Osteoblast (primary cell): ENCODE measurements around the gene SLC7A5. TPM values are rescaled to one million over a fixed set of nuclear protein-coding genes. Genes with fewer than 3 reads are reported as not detected.
"Not testable (repeated sequence)": the region's sequence is repeated elsewhere in the genome, so short reads cannot be mapped to it uniquely, and the experiment has no call there.

Experiments used
- DNase-seq: peaks from one replicate; pipeline ENCODE4 v3.0.0; 2011; ENCODE audit warnings: low spot score, mixed read lengths; ENCODE audit not compliant: insufficient read length; ENCODE audit errors: missing footprints
- H2AFZ ChIP-seq: 2 replicates; pipeline ENCODE4 v1.6.0; 2011; ENCODE audit warnings: mild to moderate bottlenecking, low read length
- H3K27ac ChIP-seq: 2 replicates; pipeline ENCODE4 v1.5.1; 2011; ENCODE audit warnings: mild to moderate bottlenecking, low read depth, low read length, moderate library complexity
- H3K27me3 ChIP-seq: 2 replicates; pipeline ENCODE4 v1.6.0; 2012; ENCODE audit warnings: mild to moderate bottlenecking, control low read depth, inconsistent platforms, low read length, moderate library complexity; ENCODE audit not compliant: insufficient read depth
- H3K36me3 ChIP-seq: 2 replicates; pipeline ENCODE4 v1.5.1; 2011; ENCODE audit warnings: mild to moderate bottlenecking, low read length, control low read depth, moderate library complexity; ENCODE audit not compliant: insufficient read depth
- H3K4me1 ChIP-seq: 2 replicates; pipeline ENCODE4 v1.5.1; 2011; ENCODE audit warnings: mild to moderate bottlenecking, low read length, control low read depth, moderate library complexity; ENCODE audit not compliant: insufficient read depth
- H3K4me2 ChIP-seq: 2 replicates; pipeline ENCODE4 v1.6.0; 2011; ENCODE audit warnings: mild to moderate bottlenecking, low read length; ENCODE audit not compliant: insufficient read depth
- H3K4me3 ChIP-seq: fragments of 200-600 bp; sonication (generic); 3 replicates; pipeline ENCODE4 v1.5.1; 2012; ENCODE audit warnings: mild to moderate bottlenecking, low read length, inconsistent platforms; ENCODE audit not compliant: insufficient read depth
- H3K79me2 ChIP-seq: 2 replicates; pipeline ENCODE4 v1.6.0; 2012; ENCODE audit warnings: mild to moderate bottlenecking, low read length, control low read depth, inconsistent platforms; ENCODE audit not compliant: insufficient read depth
- H3K9me3 ChIP-seq: 2 replicates; pipeline ENCODE4 v1.5.1; 2011; ENCODE audit warnings: low read depth, low read length, control low read depth
- H4K20me1 ChIP-seq: 2 replicates; pipeline ENCODE4 v1.6.0; 2012; ENCODE audit warnings: mild to moderate bottlenecking, low read length, control low read depth; ENCODE audit not compliant: insufficient read depth
- total RNA-seq: library from RNA; depleted of rRNA; stranded (reverse); fragments of >200 nt; gene quantifications from 2 replicates; pipeline ENCODE4 v1.2.3, GENCODE V29; 2012
- TF ChIP-seq, protein P1 (sequence below): IDR thresholded peaks from 2 replicates; pipeline ENCODE4 v1.5.1; 2011; ENCODE audit warnings: mild to moderate bottlenecking, low read depth, low read length, moderate library complexity; ENCODE audit errors: extremely low read depth

The SLC7A5 gene
- total RNA-seq, 1 donor: 90.8 TPM

DNA sequence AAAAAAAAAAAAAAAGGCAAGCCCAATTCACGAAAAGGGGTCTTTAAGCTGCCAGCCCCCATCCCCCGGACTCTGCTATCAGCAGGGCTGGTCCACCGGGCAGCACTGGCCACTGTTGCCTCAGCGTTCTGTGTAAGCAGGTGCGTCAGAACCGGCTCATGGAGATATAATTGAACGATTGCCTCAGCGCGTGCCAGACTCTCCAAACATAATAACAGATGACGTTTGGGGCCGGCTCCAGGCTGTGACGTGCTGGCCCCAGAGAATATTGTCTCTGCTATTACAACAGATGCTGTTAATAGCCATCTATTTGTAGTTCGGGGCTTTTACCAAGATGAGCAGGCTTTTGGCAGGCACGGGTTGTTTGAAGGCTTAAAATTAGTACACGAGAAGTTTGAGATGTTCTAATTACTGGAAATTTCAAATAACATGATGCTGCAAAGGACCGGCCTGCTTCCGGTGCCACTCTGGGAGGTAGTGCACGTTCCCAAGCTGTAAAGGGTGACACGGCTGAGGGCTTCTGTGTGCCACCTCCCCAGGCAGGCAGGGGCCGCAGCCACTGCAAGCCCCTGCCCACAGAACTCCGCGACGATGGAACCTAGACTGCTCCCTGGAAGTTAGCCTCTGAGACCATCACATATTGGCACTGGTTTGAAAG lies 41.9 kb upstream of the SLC7A5 start:
- not testable (repeated sequence) for H3K9me3 ChIP-seq, H4K20me1 ChIP-seq, H3K27me3 ChIP-seq, H2AFZ ChIP-seq, H3K79me2 ChIP-seq, H3K36me3 ChIP-seq, H3K4me3 ChIP-seq
- H3K4me2 ChIP-seq: peak overlapping the region; percentile 48
- DNase-seq: peak; percentile 92
- peak overlapping the region; percentile 58 for H3K27ac ChIP-seq
- peaks cover 10% of the 10 kb centered on the region for H3K4me1 ChIP-seq

DNA sequence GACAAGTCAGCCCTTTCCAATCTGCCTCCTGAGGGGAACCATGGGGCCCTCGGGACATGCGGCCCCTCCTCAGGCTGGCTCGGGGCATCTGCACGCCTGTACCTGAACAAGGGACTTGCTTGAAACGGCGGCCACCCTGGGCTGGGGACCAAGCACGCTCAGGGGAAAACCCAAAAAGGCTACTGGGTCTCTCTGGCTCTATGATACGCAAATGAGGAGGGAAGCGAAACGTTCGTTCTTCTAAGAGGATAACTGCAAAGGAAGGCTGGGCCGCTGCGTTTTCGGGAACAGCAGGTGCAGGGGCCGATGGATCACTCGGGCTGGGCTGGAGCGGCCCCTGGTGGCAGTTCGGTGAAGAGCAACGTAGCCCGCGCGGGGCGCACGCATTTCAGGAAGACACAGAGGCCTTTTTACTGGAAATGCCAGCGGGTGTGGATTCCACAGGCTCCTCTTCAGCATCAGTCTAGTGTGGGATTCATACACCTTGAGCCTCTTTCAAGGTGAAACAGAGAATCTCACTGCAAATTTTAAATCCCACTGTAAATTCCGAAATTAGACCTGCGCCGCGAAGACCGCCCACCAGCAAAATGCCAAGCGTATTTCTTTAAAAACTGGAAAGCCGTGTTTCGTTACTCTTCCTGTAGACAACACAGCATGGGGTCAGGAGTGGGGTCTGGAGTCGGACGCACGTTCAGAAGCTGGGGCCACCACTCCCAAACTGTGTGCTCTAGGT lies 40.1 kb upstream of the SLC7A5 start:
- DNase-seq: peak; percentile 90
- not testable (repeated sequence) for H3K4me2 ChIP-seq, H3K9me3 ChIP-seq

DNA sequence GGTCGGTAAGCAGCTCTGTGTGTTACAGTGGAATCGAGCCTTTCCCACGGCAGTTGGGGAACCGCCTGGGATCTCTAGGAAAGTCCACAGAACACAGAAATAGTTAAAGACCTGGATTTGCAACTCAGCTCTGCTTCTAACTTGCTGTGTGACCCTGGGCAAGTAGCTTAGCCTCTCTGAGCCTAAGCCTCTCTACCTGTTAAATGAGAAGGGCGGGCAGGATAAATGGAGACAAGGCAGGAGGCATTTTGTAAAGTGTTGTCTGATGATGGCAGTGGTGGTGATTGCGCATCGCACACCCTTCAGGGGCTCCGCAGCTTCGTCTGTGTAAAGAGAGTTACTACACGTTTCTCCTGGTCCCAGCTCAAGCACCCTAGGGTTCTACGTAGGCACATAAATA lies 38.8 kb upstream of the SLC7A5 start:
- not testable (repeated sequence) for H3K4me3 ChIP-seq, H4K20me1 ChIP-seq, H3K79me2 ChIP-seq, H3K4me2 ChIP-seq, H2AFZ ChIP-seq, H3K27ac ChIP-seq, H3K27me3 ChIP-seq, DNase-seq, H3K36me3 ChIP-seq, H3K9me3 ChIP-seq
- peaks cover 10% of the 10 kb centered on the region for H3K4me1 ChIP-seq

More for the DNA sequence above, 40.1 kb upstream of the SLC7A5 start:
- H3K79me2 ChIP-seq, H3K4me3 ChIP-seq, H3K27me3 ChIP-seq, H3K36me3 ChIP-seq, H2AFZ ChIP-seq, H3K27ac ChIP-seq, H4K20me1 ChIP-seq: not testable (repeated sequence)
- TF ChIP-seq, protein P1, sequence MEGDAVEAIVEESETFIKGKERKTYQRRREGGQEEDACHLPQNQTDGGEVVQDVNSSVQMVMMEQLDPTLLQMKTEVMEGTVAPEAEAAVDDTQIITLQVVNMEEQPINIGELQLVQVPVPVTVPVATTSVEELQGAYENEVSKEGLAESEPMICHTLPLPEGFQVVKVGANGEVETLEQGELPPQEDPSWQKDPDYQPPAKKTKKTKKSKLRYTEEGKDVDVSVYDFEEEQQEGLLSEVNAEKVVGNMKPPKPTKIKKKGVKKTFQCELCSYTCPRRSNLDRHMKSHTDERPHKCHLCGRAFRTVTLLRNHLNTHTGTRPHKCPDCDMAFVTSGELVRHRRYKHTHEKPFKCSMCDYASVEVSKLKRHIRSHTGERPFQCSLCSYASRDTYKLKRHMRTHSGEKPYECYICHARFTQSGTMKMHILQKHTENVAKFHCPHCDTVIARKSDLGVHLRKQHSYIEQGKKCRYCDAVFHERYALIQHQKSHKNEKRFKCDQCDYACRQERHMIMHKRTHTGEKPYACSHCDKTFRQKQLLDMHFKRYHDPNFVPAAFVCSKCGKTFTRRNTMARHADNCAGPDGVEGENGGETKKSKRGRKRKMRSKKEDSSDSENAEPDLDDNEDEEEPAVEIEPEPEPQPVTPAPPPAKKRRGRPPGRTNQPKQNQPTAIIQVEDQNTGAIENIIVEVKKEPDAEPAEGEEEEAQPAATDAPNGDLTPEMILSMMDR: peak; percentile 72
- H3K4me1 ChIP-seq: peaks cover 10% of the 10 kb centered on the region

DNA sequence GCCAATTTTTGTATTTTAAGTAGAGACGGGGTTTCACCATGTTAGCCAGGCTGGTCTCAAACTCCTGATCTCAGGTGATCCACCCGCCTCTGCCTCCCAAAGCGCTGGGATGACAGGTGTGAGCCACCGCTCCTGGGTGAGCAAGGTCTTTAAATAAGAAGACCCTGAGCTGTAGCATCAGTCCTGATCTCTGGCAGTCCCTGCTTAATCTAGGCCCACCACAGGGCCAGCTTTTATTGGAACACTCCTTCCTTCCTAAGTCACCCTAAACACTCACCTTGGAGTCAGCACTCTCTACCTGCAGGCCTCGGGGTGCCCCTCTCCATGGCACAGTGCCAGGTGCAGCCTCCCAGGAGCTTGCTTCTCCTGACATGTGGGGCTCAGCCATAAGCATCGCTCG lies 36.2 kb upstream of the SLC7A5 start:
- not testable (repeated sequence) for H3K79me2 ChIP-seq, DNase-seq, H3K9me3 ChIP-seq, H3K4me2 ChIP-seq, H4K20me1 ChIP-seq, H3K27me3 ChIP-seq, H3K4me1 ChIP-seq, H3K36me3 ChIP-seq, H3K4me3 ChIP-seq, H2AFZ ChIP-seq, H3K27ac ChIP-seq

DNA sequence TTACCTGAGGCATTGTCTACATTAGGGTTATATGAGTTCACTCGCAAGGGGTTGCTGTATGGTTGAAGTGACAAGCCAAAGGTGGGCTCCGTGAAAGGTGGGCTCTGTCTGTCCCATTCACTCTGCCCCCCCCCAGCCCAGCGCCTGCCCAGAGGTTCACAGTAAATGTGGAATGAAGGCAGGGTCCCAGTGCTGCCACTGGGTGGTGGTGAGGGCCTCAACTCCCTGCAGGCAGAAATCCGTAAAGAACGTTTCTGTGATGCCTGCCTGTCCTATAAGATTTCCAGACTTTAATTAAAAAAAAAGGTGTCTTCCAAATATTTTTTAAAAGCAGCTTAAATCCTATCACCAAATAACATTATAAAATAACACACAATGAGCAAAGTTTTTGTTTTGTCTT lies 35.7 kb upstream of the SLC7A5 start:
- not testable (repeated sequence) for H2AFZ ChIP-seq, H3K79me2 ChIP-seq, H3K27me3 ChIP-seq, H3K27ac ChIP-seq, H3K4me1 ChIP-seq, H3K4me3 ChIP-seq, DNase-seq, H3K4me2 ChIP-seq, H3K36me3 ChIP-seq, H3K9me3 ChIP-seq, H4K20me1 ChIP-seq

DNA sequence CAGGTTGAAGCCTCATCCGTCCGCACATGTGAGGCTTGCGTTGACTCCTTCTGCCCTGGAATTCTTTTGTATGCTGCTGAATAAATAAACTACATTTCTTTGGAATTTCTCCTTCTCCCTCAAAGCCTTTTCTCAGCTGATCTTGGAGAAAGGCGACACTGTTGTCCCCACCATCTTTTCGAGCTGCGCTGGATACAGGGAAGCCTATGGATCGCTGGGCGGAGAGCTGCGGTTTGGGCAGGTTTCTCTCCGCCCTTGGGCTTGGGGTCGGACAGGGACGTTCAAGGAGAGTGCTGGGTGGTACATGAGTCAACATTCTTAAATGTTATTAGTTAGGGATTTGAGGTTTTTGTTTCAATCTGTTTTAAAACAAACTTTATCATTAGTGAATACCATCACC lies 31.2 kb upstream of the SLC7A5 start:
- H3K27me3 ChIP-seq, H3K36me3 ChIP-seq, H3K9me3 ChIP-seq, H2AFZ ChIP-seq, H3K4me3 ChIP-seq, H3K4me1 ChIP-seq, H4K20me1 ChIP-seq, H3K79me2 ChIP-seq, DNase-seq, H3K27ac ChIP-seq, H3K4me2 ChIP-seq: not testable (repeated sequence)
